CD14-positive monocyte (primary cell): ENCODE data around the gene CCDC142. TPM values are rescaled to one million over a fixed set of nuclear protein-coding genes. Genes with fewer than 3 reads are reported as not detected.
A peak's percentile ranks its signal among the peaks of the same experiment; 100 is the strongest.

Experiments
- DNase-seq, 3 donors: peaks; one replicate each; pipeline ENCODE4 v3.0.0-alpha.2; 2011 to 2022
- H2AFZ ChIP-seq: 2 replicates; pipeline ENCODE4 v1.6.0; 2012; ENCODE audit warnings: mild to moderate bottlenecking, low read depth, low read length, inconsistent platforms; ENCODE audit not compliant: insufficient read depth, poor library complexity, severe bottlenecking
- H3K27ac ChIP-seq, 2 donors: 1 replicate in 1 of 2; 2 replicates in 1 of 2; pipeline ENCODE4 v1.5.1; 2012 to 2013; ENCODE audit warnings: low read length in 2 of 2, control low read depth in 1 of 2, inconsistent platforms in 1 of 2, low read depth in 1 of 2, mild to moderate bottlenecking in 1 of 2
- H3K27me3 ChIP-seq, 2 donors: one replicate each; pipeline versions ENCODE4 v1.6.0 to v1.6.1; 2011 to 2013; ENCODE audit warnings: low read length in 2 of 2; ENCODE audit not compliant: control insufficient read depth in 2 of 2, insufficient read depth in 2 of 2
- H3K36me3 ChIP-seq, 2 donors: replicated peaks in 1 of 2; 1 replicate in 1 of 2; 2 replicates in 1 of 2; pipeline versions ENCODE4 v1.5.1 to v1.6.1; 2012 to 2013; ENCODE audit warnings: low read length in 2 of 2, control low read depth in 1 of 2, inconsistent platforms in 1 of 2, mild to moderate bottlenecking in 1 of 2; ENCODE audit not compliant: insufficient read depth in 2 of 2, control insufficient read depth in 1 of 2
- H3K4me1 ChIP-seq, 2 donors: 1 replicate in 1 of 2; 2 replicates in 1 of 2; pipeline versions ENCODE4 v1.5.1 to v1.6.1; 2012 to 2013; ENCODE audit warnings: low read length in 2 of 2, control low read depth in 1 of 2, inconsistent platforms in 1 of 2, mild to moderate bottlenecking in 1 of 2, moderate library complexity in 1 of 2; ENCODE audit not compliant: insufficient read depth in 2 of 2, control insufficient read depth in 1 of 2
- H3K4me2 ChIP-seq: replicated peaks from 2 replicates; pipeline ENCODE3; 2012; ENCODE audit warnings: low read length, moderate library complexity, mild to moderate bottlenecking; ENCODE audit not compliant: poor library complexity, severe bottlenecking; ENCODE audit errors: extremely low read depth
- H3K4me3 ChIP-seq, 3 experiments: fragments of 200-600 bp in 1 of 3; sonication (generic) in 1 of 3; replicated peaks in 1 of 3; 1 replicate in 2 of 3; 2 replicates in 1 of 3; pipeline ENCODE4 v1.5.1; 2011 to 2013; ENCODE audit warnings: low read length in 3 of 3, mild to moderate bottlenecking in 3 of 3, control low read depth in 2 of 3, low read depth in 2 of 3, inconsistent platforms in 1 of 3, moderate library complexity in 1 of 3
- H3K79me2 ChIP-seq: 2 replicates; pipeline ENCODE4 v1.6.0; 2012; ENCODE audit warnings: mild to moderate bottlenecking, control low read depth, inconsistent platforms, low read length, moderate library complexity; ENCODE audit not compliant: insufficient read depth
- H3K9ac ChIP-seq: 2 replicates; pipeline ENCODE4 v1.6.0; 2017; ENCODE audit warnings: low read length, mild to moderate bottlenecking; ENCODE audit not compliant: insufficient read depth, poor library complexity, severe bottlenecking
- H3K9me3 ChIP-seq, 2 donors: replicated peaks in 1 of 2; 1 replicate in 1 of 2; 2 replicates in 1 of 2; pipeline versions ENCODE4 v1.5.1 to v1.6.1; 2012 to 2013; ENCODE audit warnings: low read length in 2 of 2, control low read depth in 1 of 2; ENCODE audit not compliant: control insufficient read depth in 1 of 2, insufficient read depth in 1 of 2
- H4K20me1 ChIP-seq: 2 replicates; pipeline ENCODE4 v1.6.0; 2012; ENCODE audit warnings: mild to moderate bottlenecking, low read length, control low read depth, moderate library complexity; ENCODE audit not compliant: insufficient read depth
- H3K27ac Mint-ChIP-seq, 7 donors: one replicate each; pipeline ENCODE4 v1.8.0; 2020; ENCODE audit warnings: mild to moderate bottlenecking in 7 of 7, mixed read lengths in 7 of 7, moderate library complexity in 6 of 7, inconsistent platforms in 2 of 7
- H3K27me3 Mint-ChIP-seq, 3 donors: one replicate each; pipeline ENCODE4 v1.8.0; 2021 to 2022; ENCODE audit warnings: low read depth in 3 of 3, mild to moderate bottlenecking in 3 of 3, mixed read lengths in 3 of 3, moderate library complexity in 3 of 3, inconsistent platforms in 1 of 3
- H3K36me3 Mint-ChIP-seq, 2 donors: one replicate each; pipeline ENCODE4 v1.8.0; 2020; ENCODE audit warnings: mixed read lengths in 2 of 2, inconsistent platforms in 1 of 2, mild to moderate bottlenecking in 1 of 2
- H3K4me1 Mint-ChIP-seq: one replicate; pipeline ENCODE4 v1.8.0; 2020; ENCODE audit warnings: mild to moderate bottlenecking, mixed read lengths
- H3K4me3 Mint-ChIP-seq, 2 donors: one replicate each; pipeline ENCODE4 v1.8.0; 2020; ENCODE audit warnings: mild to moderate bottlenecking in 2 of 2, mixed read lengths in 2 of 2, moderate library complexity in 1 of 2
- H3K9me3 Mint-ChIP-seq, 7 donors: one replicate each; pipeline ENCODE4 v1.8.0; 2020 to 2022; ENCODE audit warnings: mixed read lengths in 7 of 7, mild to moderate bottlenecking in 6 of 7, moderate library complexity in 6 of 7, inconsistent platforms in 2 of 7
- CTCF ChIP-seq: fragments of 200-600 bp; IDR thresholded peaks from one replicate; pipeline ENCODE4 v1.8.0; 2022; ENCODE audit warnings: antibody characterized with exemption, mild to moderate bottlenecking
- WGBS: methylation state at CpG from one replicate; pipeline ENCODE4 v1.1.5; 2013; ENCODE audit warnings: missing lambda C conversion rate; ENCODE audit not compliant: insufficient coverage; 5-methylcytosine and 5-hydroxymethylcytosine counted together
- intact Hi-C, 2 donors: fragments of 100-400 bp; cut with micrococcal nuclease; formaldehyde crosslinking; loops; one replicate each; pipeline versions ENCODE4 v1.15.0 to v1.15.1; 2023
- polyA plus RNA-seq, 3 donors: library from polyadenylated mRNA; depleted of rRNA in 1 of 3; unstranded in 2 of 3; stranded (reverse) in 1 of 3; fragments of 300-500 nt in 2 of 3; fragments of >200 nt in 1 of 3; fragmentation: Illumina TruSeq in 2 of 3; gene quantifications; 1 replicate in 2 of 3; 2 replicates in 1 of 3; pipeline ENCODE4 v1.2.3, GENCODE V29; 2012 to 2021

The CCDC142 gene
- polyA plus RNA-seq, 3 donors: 2.2 to 15.8 (median 3.7) TPM

GRCh38 chr2:74528600-74529356, 46.0 kb upstream of the CCDC142 start:
- intact Hi-C loops: loop anchor here (1.0 to 5.0 kb wide), 4 partner anchors 21 to 71 kb away; partner anchors contain the start of genes CCDC142 (in 2 of the 2), INO80B (in 2 of the 2), TTC31 (in 2 of the 2) and WBP1 (in 2 of the 2)
- Histone ChIP-seq H3K9ac (peak overlapping the region; percentile 96), H3K27ac (peak overlapping the region; percentile 91 to 95), H3K4me1 (peaks cover 28 to 46% of the 10 kb centered on the region in 2 donors), H3K4me2 (peak overlapping the region; percentile 96), H3K4me3 (peak overlapping the region; percentile 65 to 96 (median 87)), H3K79me2 (peaks cover 29% of the 10 kb centered on the region), H2AFZ (peak overlapping the region; percentile 90), H4K20me1 (peaks cover 26% of the 10 kb centered on the region), H3K9me3 (no peaks in the 10 kb centered on the region), H3K36me3 (peaks cover 23 to 40% of the 10 kb centered on the region in 2 donors), H3K27me3 (no peaks in the 10 kb centered on the region)
- no peak for DNase-seq
- no peak for TF ChIP-seq CTCF
- Mint-ChIP-seq H3K27me3 (peaks cover 0 to 8% (median 5%) of the 10 kb centered on the region in 3 donors), H3K9me3 (peaks cover 0 to 8% (median 0%) of the 10 kb centered on the region in 7 donors), H3K36me3 (peaks cover 36 to 47% of the 10 kb centered on the region in 2 donors), H3K4me3 (peak overlapping the region; percentile 94 to 98), H3K27ac (peak overlapping the region; percentile 95 to 98 (median 96)), H3K4me1 (peaks cover 42% of the 10 kb centered on the region)
- 1% methylated on average over 20 of the region's 29 CpGs for WGBS

DNA sequence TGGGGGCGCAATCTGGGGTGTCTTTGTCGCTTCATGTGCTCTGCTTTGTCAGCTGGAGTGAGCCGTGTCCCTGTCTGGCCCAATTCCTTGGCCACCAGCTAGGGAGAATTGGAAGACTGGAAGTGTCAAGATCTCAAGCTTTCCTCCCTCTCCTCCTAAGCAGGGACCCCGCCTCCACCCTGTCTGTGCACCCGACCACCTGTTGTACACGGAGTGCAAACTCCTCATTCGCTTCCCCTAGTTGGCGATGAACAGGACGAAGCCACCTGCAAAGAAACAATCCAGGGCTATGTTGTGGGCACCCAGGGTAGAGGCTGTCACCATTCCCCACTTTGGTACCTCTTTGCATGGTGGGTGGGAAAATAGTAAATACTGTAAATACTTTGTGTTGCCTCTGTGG, 44.9 kb upstream of the CCDC142 start:
- H3K9me3 Mint-ChIP-seq: peaks cover 0 to 8% (median 0%) of the 10 kb centered on the region in 7 donors
- no peak overlapping the region for H2AFZ ChIP-seq
- H3K36me3 Mint-ChIP-seq: peaks cover 28 to 41% of the 10 kb centered on the region in 2 donors
- H3K4me2 ChIP-seq: no peak overlapping the region
- intact Hi-C loops: loop anchor here (2.0 to 5.0 kb wide), 3 partner anchors 45 to 70 kb away; partner anchors contain the start of genes CCDC142 (in 2 of the 2), INO80B (in 2 of the 2), TTC31 (in 2 of the 2) and WBP1 (in 2 of the 2)
- peaks cover 42% of the 10 kb centered on the region for H3K4me1 Mint-ChIP-seq
- H3K79me2 ChIP-seq: peaks cover 29% of the 10 kb centered on the region
- H4K20me1 ChIP-seq: peaks cover 26% of the 10 kb centered on the region
- no peak for DNase-seq
- H3K4me3 ChIP-seq: no peak overlapping the region
- H3K4me1 ChIP-seq: peaks cover 28 to 46% of the 10 kb centered on the region in 2 donors
- H3K36me3 ChIP-seq: peaks cover 18 to 30% of the 10 kb centered on the region in 2 donors
- no peaks in the 10 kb centered on the region for H3K27me3 ChIP-seq
- H3K27ac ChIP-seq: peak overlapping the region in 1 of 2 donors; percentile 59
- no peak overlapping the region for H3K4me3 Mint-ChIP-seq
- no peak overlapping the region for H3K9ac ChIP-seq
- 100% methylated on average over 5 of the region's 9 CpGs for WGBS
- peaks cover 2 to 8% (median 7%) of the 10 kb centered on the region in 3 donors for H3K27me3 Mint-ChIP-seq
- TF ChIP-seq CTCF: no peak
- H3K27ac Mint-ChIP-seq: peak overlapping the region in 3 of 7 donors; percentile 22 to 64 (median 30)
- no peaks in the 10 kb centered on the region for H3K9me3 ChIP-seq
